SHP77 (cell line): Measurements from ENCODE around the gene PSMG2.

Experiments used
- DNase-seq, 2 experiments: peaks; one replicate each; lab custom pipeline; 2025; lab: John Stamatoyannopoulos, UW

Gene PSMG2

GRCh38 chr18:12702221-12703095 lies at the start of gene PSMG2, which contains the start of gene CEP76:
Gene PSMG2 (plus strand): TSS chr18:12703042. CDS start chr18:12703108, 66 bp downstream.
Gene CEP76 (minus strand): TSS chr18:12702723. CDS start chr18:12702548, 175 bp downstream.
- DNase-seq: peak; percentile 65 to 71

- DNase-seq: no peak
Measured at GRCh38 chr18:12654971-12655370, 47.9 kb upstream of the PSMG2 start.

- DNase-seq: no peak
Measured at GRCh38 chr18:12656605-12656937, 46.3 kb upstream of the PSMG2 start.

- DNase-seq: peak; percentile 27 to 39
Measured at GRCh38 chr18:12656938-12657683, 45.7 kb upstream of the PSMG2 start.

GRCh38 chr18:12657684-12658425 lies 45.0 kb upstream of the PSMG2 start, which contains the start of gene SPIRE1:
Gene SPIRE1 (minus strand): TSS chr18:12658107. CDS start chr18:12657866, 241 bp downstream.
- peak; percentile 48 to 75 for DNase-seq

GRCh38 chr18:12658426-12659138 lies 44.3 kb upstream of the PSMG2 start:
- DNase-seq: peak; percentile 35 to 54

- peak; percentile 5 to 12 for DNase-seq
Measured at GRCh38 chr18:12659904-12660605, 42.8 kb upstream of the PSMG2 start.

GRCh38 chr18:12668041-12668440 lies 34.8 kb upstream of the PSMG2 start:
- no peak for DNase-seq

- no peak for DNase-seq
Measured at GRCh38 chr18:12679183-12679786, 23.6 kb upstream of the PSMG2 start.

- no peak for DNase-seq
Measured at GRCh38 chr18:12686100-12686499, 16.7 kb upstream of the PSMG2 start.

- no peak for DNase-seq
Measured at GRCh38 chr18:12689256-12689850, 13.5 kb upstream of the PSMG2 start.

GRCh38 chr18:12692206-12692605 lies 10.6 kb upstream of the PSMG2 start:
- DNase-seq: no peak

- no peak for DNase-seq
Measured at GRCh38 chr18:12694032-12694431, 8.8 kb upstream of the PSMG2 start.

GRCh38 chr18:12699747-12700146 lies 3.1 kb upstream of the PSMG2 start:
- no peak for DNase-seq

- no peak for DNase-seq
Measured at GRCh38 chr18:12701161-12701560, 1.7 kb upstream of the PSMG2 start.

- DNase-seq: no peak
Measured at GRCh38 chr18:12703096-12703567, 290 bp downstream of the PSMG2 start.

- no peak for DNase-seq
Measured at GRCh38 chr18:12703664-12704063, 822 bp downstream of the PSMG2 start.

- no peak for DNase-seq
Measured at GRCh38 chr18:12711446-12711845, 8.6 kb downstream of the PSMG2 start.

GRCh38 chr18:12721495-12722275 lies 18.8 kb downstream of the PSMG2 start:
- DNase-seq: no peak
